IPS DF 19.7 (cell line): ENCODE data around the gene MOB3A.

Experiments
- DNase-seq: peaks from one replicate; pipeline ENCODE4 v3.0.0-alpha.2; 2013; ENCODE audit warnings: low read depth, low spot score

Gene MOB3A

GRCh38 chr19:2081873-2082810 is 14.0 kb downstream of the MOB3A start:
- no peak for DNase-seq

GRCh38 chr19:2080336-2080988 is 15.7 kb downstream of the MOB3A start:
- DNase-seq, result no peak

- no peak for DNase-seq
Measured at GRCh38 chr19:2079865-2080301, 16.2 kb downstream of the MOB3A start.

DNA sequence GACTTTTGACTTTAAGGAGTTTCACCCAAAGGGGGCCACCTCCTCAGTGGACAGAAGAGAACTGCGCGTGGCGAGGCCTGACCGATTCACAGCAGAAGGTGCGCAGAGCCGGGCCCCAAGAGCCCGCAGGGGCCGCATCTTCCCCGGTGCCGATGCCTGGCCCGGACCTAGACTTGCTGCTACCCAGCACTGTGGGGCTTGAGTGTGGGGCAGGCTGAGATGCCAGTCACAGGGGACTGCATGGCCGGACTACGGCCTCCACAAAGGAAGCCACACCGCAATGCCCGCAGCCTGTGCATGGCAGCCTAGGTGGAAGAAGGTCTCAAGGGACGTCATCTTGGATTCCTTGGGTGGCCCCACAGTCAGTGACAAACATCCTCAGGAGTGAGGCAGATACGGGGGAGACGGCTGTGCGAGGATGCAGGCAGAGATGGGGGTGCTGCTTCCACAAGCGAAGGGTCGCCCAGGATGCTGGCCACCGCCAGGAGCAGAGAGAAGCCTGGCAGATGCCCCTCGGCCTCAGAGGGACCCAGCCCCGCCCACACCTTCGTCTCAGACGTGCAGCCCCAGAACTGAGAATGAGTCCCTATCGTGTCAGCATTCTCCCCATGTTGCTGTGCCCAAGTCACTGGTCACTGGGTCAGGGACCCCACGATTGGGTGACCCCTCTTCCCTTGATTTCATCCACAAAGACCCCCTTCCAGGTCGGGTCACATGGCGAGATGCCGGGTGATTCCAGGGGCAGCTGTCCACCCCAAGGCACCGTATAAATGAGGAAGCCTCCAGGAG is 16.9 kb downstream of the MOB3A start:
- no peak for DNase-seq

DNA sequence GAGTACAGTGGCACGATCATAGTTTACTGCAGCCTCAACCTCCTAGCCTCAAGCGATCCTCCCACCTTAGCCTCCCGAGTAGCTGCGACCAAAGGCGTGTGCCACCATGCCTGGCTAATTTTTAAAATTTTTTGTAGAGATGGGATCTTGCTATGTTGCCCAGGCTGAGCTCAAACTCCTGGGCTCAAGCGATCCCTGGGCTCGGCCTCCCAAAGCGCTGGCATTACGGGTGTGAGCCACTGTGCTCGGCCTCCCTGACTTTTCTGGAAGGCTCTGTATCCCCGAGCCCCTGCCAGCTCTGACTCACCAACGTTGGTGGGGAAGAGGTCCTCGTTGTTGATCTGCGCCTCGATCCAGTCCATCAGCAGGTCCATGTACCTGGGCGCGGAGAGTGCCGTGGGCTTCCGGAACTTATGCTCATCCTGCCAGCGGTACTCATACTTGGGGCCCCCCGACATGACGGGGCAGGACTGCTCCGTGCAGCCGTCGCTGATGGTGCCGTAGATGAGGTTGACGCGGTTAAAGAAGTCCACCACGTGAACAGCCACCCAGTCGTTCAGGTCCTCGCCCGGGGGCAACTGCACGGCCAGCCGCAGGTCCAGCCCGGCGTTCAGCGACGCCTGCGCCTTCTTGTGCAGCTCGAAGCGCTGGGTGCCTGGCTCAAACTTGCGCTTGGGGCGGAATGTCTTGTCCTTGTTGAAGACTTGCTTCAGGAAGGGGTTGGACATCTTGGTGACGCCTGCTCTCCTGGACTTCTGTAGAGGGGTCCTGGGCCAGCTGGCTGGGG is 18.1 kb downstream of the MOB3A start:
- no peak for DNase-seq

GRCh38 chr19:2077398-2077797 is 18.7 kb downstream of the MOB3A start:
- no peak for DNase-seq

DNA sequence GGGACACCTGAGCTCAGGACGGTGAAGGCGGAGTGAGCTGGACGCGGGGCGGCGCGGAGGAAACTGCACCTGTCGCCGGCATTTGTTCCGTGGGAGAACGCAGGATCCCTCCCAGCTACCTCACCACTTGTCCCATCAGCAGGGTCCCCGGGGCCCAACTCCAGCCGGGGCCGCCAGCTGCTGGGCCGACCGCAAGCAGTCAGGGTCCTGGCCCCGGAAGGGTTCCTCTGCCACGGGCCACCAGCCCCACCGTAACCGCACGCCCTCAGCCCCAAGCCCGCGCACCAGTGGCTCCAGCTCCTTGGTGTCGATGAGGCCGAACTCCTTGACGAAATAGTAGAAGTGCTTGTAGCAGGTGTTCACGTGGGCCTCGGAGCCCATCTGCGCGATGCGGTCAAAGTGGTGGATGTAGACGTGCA is 19.6 kb downstream of the MOB3A start:
- no peak for DNase-seq

GRCh38 chr19:2072757-2073551 is 23.2 kb downstream of the MOB3A start:
- no peak for DNase-seq

- DNase-seq, result no peak
Measured at GRCh38 chr19:2070986-2071673, 25.0 kb downstream of the MOB3A start.

DNA sequence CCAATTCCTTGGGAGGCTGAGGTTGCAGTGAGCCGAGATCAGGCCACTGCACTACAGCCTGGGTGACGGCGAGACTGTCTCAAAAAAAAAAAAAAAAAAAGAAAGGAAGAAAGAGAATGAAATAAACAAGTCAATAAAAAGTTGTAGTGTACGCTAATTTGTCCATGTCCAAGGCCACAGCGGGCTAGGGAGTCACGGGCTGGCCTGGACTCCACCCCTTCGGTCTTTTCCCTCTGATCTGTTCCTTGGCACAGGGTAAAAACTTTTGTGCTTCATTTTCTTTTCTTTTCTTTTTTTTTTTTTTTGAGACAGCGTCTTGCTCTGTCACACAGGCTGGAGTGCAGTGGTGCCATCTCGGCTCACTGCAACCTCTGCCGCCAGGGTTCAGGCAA is 25.7 kb downstream of the MOB3A start:
- DNase-seq, result no peak

DNA sequence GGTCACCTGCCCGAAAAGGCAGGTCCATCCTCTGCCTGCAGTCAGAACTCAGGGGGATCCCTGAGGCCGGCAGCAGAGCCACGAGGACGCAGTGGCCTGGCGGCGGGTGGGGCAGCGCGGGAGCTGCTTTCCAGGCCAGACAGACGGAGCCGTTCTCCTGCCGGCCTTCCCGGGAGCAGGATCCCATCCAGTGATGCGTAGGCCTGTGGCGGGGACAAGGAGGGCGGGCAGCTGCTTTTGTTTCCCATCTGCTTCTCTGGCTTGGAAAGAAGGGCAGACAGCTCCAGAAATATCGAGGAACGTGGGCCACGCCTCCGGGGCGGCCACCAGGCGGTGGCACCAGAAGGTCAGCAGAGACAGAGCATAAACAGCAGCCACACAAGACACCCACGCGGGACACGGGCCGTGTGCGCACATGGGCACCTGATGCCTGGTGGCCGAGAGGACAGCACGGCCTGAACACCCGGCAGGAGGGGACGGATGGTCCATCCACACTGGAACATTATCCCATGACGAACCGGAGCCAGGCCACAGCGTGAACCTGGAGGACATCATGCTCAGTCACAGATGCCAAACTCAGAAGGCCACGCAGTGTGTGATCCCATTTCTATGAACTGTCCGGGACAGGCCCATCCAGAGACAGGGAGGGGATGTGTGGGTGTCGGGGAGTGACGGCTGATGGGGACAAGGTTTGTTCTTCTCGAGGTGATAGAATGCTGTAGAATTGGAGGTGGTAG is 31.2 kb downstream of the MOB3A start:
- DNase-seq, result no peak

- no peak for DNase-seq
Measured at GRCh38 chr19:2064395-2064787, 31.7 kb downstream of the MOB3A start.

- no peak for DNase-seq
Measured at GRCh38 chr19:2063824-2064223, 32.3 kb downstream of the MOB3A start.

- no peak for DNase-seq
Measured at GRCh38 chr19:2062770-2063169, 33.4 kb downstream of the MOB3A start.

DNA sequence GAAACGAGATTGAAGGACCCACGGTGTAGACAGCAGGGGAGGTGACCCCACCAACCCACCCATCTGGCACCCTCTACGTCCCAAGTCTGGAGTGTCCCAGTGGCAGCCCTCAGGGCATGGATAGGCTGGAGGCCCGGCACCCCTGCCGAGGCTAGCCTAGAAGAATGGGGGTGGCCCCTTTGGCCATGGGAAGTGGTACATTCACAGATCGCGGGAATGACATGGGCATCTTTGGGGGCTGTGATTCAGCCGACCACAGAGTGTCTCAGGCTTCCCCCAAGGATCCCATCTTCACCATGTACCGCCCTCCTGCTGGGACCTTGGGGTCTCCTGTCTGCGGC is 33.8 kb downstream of the MOB3A start:
- no peak for DNase-seq

DNA sequence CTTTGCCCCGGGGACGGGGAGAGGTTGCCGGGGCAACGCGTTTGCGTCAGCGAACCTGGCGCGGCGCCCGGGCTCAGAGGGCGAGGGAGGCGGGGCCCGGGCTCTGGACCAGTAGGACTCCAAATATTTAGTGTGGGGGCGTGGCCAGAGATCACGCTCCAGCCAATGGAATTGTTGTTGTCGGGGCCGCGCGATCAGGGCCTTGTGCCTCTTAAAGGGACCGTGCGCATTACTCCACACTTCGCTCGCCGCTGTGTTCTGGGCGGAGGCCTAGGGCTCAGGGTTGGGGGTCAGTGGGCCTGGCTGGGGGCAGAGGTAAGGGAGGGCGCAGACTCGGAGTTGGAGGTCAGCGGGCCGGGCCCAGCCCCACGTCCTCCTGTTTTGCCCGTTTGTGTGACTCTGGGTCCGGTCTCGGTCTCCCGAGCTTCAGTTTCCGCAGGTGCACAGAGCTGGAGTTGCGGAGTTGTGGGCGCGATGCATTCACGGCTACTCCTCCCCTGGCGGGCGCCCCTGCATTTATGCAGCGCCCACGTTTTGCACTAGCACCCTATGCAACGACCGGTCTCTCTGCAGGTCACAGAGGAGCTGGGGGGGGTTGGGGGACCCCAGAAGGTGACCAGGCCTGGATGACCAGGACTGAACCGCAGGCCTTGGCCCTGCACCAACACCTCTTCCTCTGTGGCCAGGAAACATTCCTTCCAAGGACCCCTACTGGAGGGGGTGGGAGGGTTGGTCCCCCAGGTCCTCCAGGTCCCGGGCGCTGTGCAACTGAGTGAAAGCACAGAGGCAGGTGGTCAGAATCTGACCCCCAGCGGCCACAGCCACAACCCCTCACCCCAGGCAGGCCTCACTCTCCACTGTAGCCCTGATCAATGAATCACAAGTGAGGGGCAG is 34.4 kb downstream of the MOB3A start:
- peak; percentile 81 for DNase-seq

DNA sequence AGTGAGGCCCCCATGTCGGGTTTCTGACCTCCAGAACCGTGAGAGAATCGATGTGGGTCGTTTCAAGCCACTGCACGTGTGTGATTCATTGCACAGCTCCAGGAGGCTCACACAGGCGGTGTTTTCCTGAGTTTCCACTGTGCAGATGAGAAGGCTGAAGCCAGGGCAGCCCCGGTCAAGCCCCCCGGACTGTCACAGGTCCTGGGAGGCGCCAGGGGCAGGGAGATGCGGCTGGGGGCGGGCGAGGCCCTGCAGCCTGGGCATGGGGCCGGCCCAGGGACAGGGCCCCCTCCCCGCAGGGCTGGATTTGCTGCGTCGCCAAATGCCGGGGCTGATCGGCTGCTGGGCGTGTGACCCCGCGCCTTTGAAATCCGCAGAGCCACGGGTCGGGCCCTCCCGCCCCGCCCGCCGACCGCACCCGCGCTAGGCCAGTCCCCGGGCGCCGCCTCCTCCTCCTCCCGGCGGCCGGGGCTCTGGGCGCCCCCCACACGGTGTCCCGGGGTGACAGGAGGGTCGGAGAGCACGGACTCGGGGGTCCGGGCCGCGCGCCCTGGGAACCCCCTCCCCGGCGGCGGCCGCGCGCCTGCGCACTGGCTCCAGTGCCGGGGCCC is 35.1 kb downstream of the MOB3A start:
- no peak for DNase-seq
